Right cardiac atrium (tissue), 5 donors: ENCODE data around the gene DMGDH. TPM values are rescaled to one million over a fixed set of nuclear protein-coding genes. Genes with fewer than 3 reads are reported as not detected.

Experiments used
- ATAC-seq, 2 donors: fragments of 200-7000 bp; cut with Tn5 transposase; one replicate each; pipeline versions ENCODE4 v1.8.0 to v1.9.1; 2020; ENCODE audit warnings: moderate library complexity in 2 of 2, mild to moderate bottlenecking in 1 of 2
- DNase-seq, 3 donors: peaks; one replicate each; pipeline ENCODE4 v3.0.0-alpha.2; 2020
- H3K27ac ChIP-seq: one replicate; pipeline ENCODE4 v1.5.1; 2013; ENCODE audit warnings: mild to moderate bottlenecking, low read length, control low read depth, moderate library complexity
- H3K27me3 ChIP-seq: one replicate; pipeline ENCODE4 v1.6.1; 2013; ENCODE audit not compliant: control insufficient read depth, insufficient read depth
- H3K4me1 ChIP-seq: one replicate; pipeline ENCODE4 v1.6.1; 2013; ENCODE audit warnings: low read length; ENCODE audit not compliant: control insufficient read depth, insufficient read depth
- H3K4me3 ChIP-seq: one replicate; pipeline ENCODE4 v1.5.1; 2013; ENCODE audit warnings: low read length, control low read depth
- H3K9me3 ChIP-seq: one replicate; pipeline ENCODE4 v1.6.1; 2013; ENCODE audit warnings: low read length; ENCODE audit not compliant: control insufficient read depth
- WGBS: extraction: QIAGEN DNeasy Blood & Tissue Kit; methylation state at CpG from one replicate; pipeline ENCODE4 v1.1.7; 2013; 5-methylcytosine and 5-hydroxymethylcytosine counted together
- intact Hi-C, 4 donors: fragments of 100-400 bp; cut with DNase I; formaldehyde crosslinking; loops; one replicate each; pipeline versions ENCODE4 v1.11.0 to v1.14.0; 2022 to 2023
- polyA plus RNA-seq: library from polyadenylated mRNA; stranded (reverse); fragments of 200-250 nt; gene quantifications from one replicate; pipeline ENCODE4 v1.2.3, GENCODE V29; 2013
- total RNA-seq, 4 donors: library from RNA; stranded (reverse); fragmentation: NEBNext Ultra II Directional; extraction: Animal tissue kit (Norgen Biotek cat#: 25700); gene quantifications; one replicate each; pipeline ENCODE4 v1.2.1, GENCODE V29; 2021
- donor health status: healthy with polysubstance abuse.
- donor health status: DM: no; HTN: yes; CAD: no.
- donor health status: DM: no; HTN: no; CAD: no.
- donor health status: DM: no; HTN: yes; CAD: no; lungs with severe emphysema.
- donor health status: DM: yes; HTN: yes; CAD: no.

The DMGDH gene
- total and polyA plus RNA-seq, 5 donors, result 1.9 to 7.0 (median 4.9) TPM

GRCh38 chr5:79062436-79062835 lies 7.0 kb downstream of the DMGDH start:
- Histone ChIP-seq H3K27me3 (no peaks in the 10 kb centered on the region), H3K4me1 (no peaks in the 10 kb centered on the region), H3K27ac (no peak overlapping the region), H3K9me3 (no peaks in the 10 kb centered on the region), H3K4me3 (no peak overlapping the region)
- WGBS, result 85% methylated on average over 3 of the region's 3 CpGs
- intact Hi-C loops, result no loop called here
- DNase-seq (no peak), ATAC-seq (no peak)

GRCh38 chr5:79059674-79060073 lies 9.8 kb downstream of the DMGDH start:
- no peaks in the 10 kb centered on the region for H3K4me1 ChIP-seq
- no peak overlapping the region for H3K27ac ChIP-seq
- ATAC-seq (no peak), DNase-seq (no peak)
- WGBS, result 90% methylated on average over 4 of the region's 4 CpGs
- H3K9me3 ChIP-seq, result no peaks in the 10 kb centered on the region
- intact Hi-C loops, result no loop called here
- no peak overlapping the region for H3K4me3 ChIP-seq
- H3K27me3 ChIP-seq, result no peaks in the 10 kb centered on the region

GRCh38 chr5:79056847-79057246 lies 12.6 kb downstream of the DMGDH start:
- no peak for DNase-seq
- Histone ChIP-seq H3K4me1 (no peaks in the 10 kb centered on the region), H3K4me3 (no peak overlapping the region), H3K9me3 (no peaks in the 10 kb centered on the region), H3K27me3 (no peaks in the 10 kb centered on the region), H3K27ac (no peak overlapping the region)
- no peak for ATAC-seq
- intact Hi-C loops, result no loop called here

GRCh38 chr5:79055017-79055416 lies 14.5 kb downstream of the DMGDH start:
- H3K9me3 ChIP-seq, result no peaks in the 10 kb centered on the region
- H3K4me3 ChIP-seq, result no peak overlapping the region
- ATAC-seq (no peak), DNase-seq (no peak)
- WGBS, result 71% methylated on average over 1 of the region's 1 CpG
- no peaks in the 10 kb centered on the region for H3K27me3 ChIP-seq
- H3K27ac ChIP-seq, result no peak overlapping the region
- H3K4me1 ChIP-seq, result no peaks in the 10 kb centered on the region
- intact Hi-C loops, result no loop called here

- no peaks in the 10 kb centered on the region for H3K9me3 ChIP-seq
- intact Hi-C loops, result no loop called here
- no peak overlapping the region for H3K27ac ChIP-seq
- H3K27me3 ChIP-seq, result no peaks in the 10 kb centered on the region
- WGBS, result 92% methylated on average over 4 of the region's 4 CpGs
- no peak for DNase-seq
- H3K4me1 ChIP-seq, result no peaks in the 10 kb centered on the region
- no peak overlapping the region for H3K4me3 ChIP-seq
- no peak for ATAC-seq
Observed at GRCh38 chr5:79053321-79053720, 16.2 kb downstream of the DMGDH start.

GRCh38 chr5:79050498-79050897 lies 19.0 kb downstream of the DMGDH start:
- no peaks in the 10 kb centered on the region for H3K9me3 ChIP-seq
- ATAC-seq, result no peak
- H3K27ac ChIP-seq, result no peak overlapping the region
- intact Hi-C loops, result no loop called here
- DNase-seq, result no peak
- H3K4me3 ChIP-seq, result no peak overlapping the region
- no peaks in the 10 kb centered on the region for H3K27me3 ChIP-seq
- no peaks in the 10 kb centered on the region for H3K4me1 ChIP-seq
- 65% methylated on average over 3 of the region's 3 CpGs for WGBS

- Histone ChIP-seq H3K27ac (no peak overlapping the region), H3K27me3 (no peaks in the 10 kb centered on the region), H3K4me1 (no peaks in the 10 kb centered on the region), H3K9me3 (no peaks in the 10 kb centered on the region), H3K4me3 (no peak overlapping the region)
- no peak for DNase-seq
- no peak for ATAC-seq
- intact Hi-C loops, result no loop called here
Observed at GRCh38 chr5:79048437-79048836, 21.0 kb downstream of the DMGDH start.

- no peak for DNase-seq
- no peaks in the 10 kb centered on the region for H3K9me3 ChIP-seq
- no peak for ATAC-seq
- WGBS, result 93% methylated on average over 3 of the region's 3 CpGs
- intact Hi-C loops, result no loop called here
- no peak overlapping the region for H3K4me3 ChIP-seq
- no peaks in the 10 kb centered on the region for H3K27me3 ChIP-seq
- no peak overlapping the region for H3K27ac ChIP-seq
- no peaks in the 10 kb centered on the region for H3K4me1 ChIP-seq
Observed at GRCh38 chr5:79047199-79047598, 22.3 kb downstream of the DMGDH start.

- Histone ChIP-seq H3K27me3 (no peaks in the 10 kb centered on the region), H3K4me3 (no peak overlapping the region), H3K27ac (no peak overlapping the region), H3K4me1 (no peaks in the 10 kb centered on the region), H3K9me3 (no peaks in the 10 kb centered on the region)
- intact Hi-C loops, result no loop called here
- WGBS, result 83% methylated on average over 3 of the region's 3 CpGs
- DNase-seq (no peak), ATAC-seq (no peak)
Observed at GRCh38 chr5:79042188-79042587, 27.3 kb downstream of the DMGDH start.

- no peaks in the 10 kb centered on the region for H3K27me3 ChIP-seq
- no peaks in the 10 kb centered on the region for H3K9me3 ChIP-seq
- ATAC-seq (no peak), DNase-seq (no peak)
- no peak overlapping the region for H3K4me3 ChIP-seq
- H3K4me1 ChIP-seq, result no peaks in the 10 kb centered on the region
- intact Hi-C loops, result no loop called here
- 95% methylated on average over 2 of the region's 2 CpGs for WGBS
- no peak overlapping the region for H3K27ac ChIP-seq
Observed at GRCh38 chr5:79036769-79037168, 32.7 kb downstream of the DMGDH start.

- intact Hi-C loops, result no loop called here
- 63% methylated on average over 3 of the region's 3 CpGs for WGBS
- no peaks in the 10 kb centered on the region for H3K27me3 ChIP-seq
- no peaks in the 10 kb centered on the region for H3K9me3 ChIP-seq
- H3K4me1 ChIP-seq, result no peaks in the 10 kb centered on the region
- H3K27ac ChIP-seq, result no peak overlapping the region
- no peak overlapping the region for H3K4me3 ChIP-seq
- DNase-seq (no peak), ATAC-seq (no peak)
Observed at GRCh38 chr5:79035237-79035636, 34.2 kb downstream of the DMGDH start.

GRCh38 chr5:79032782-79033181 lies 36.7 kb downstream of the DMGDH start:
- intact Hi-C loops, result no loop called here
- DNase-seq (no peak), ATAC-seq (no peak)
- Histone ChIP-seq H3K4me1 (no peaks in the 10 kb centered on the region), H3K9me3 (no peaks in the 10 kb centered on the region), H3K27ac (no peak overlapping the region), H3K27me3 (no peaks in the 10 kb centered on the region), H3K4me3 (no peak overlapping the region)
- 94% methylated on average over 5 of the region's 5 CpGs for whole genome bisulfite sequencing
